HCT116 (cell line): ENCODE results near the gene ARPC5. TPM values are rescaled to one million over a fixed set of nuclear protein-coding genes. Genes with fewer than 3 reads are reported as not detected.
A peak's percentile ranks its signal among the peaks of the same experiment; 100 is the strongest.
"Not testable (repeated sequence)": the region's sequence is repeated elsewhere in the genome, so short reads cannot be mapped to it uniquely, and the experiment has no call there.

ENCODE experiments used
- ATAC-seq: fragments of 200-7000 bp; cut with Tn5 transposase; 2 replicates; pipeline ENCODE4 v1.9.1; 2020; ENCODE audit warnings: mild to moderate bottlenecking, moderate library complexity
- BruUV-seq: library from RNA; stranded (reverse); fragments of 400-500 nt; replicated peaks from 2 replicates; lab custom pipeline; 2021; lab: Mats Ljungman, UMichigan
- CTCF ChIA-PET: fragments of 300-600 bp; sonication (Branson Sonifier 250); formaldehyde crosslinking; loops from one replicate; lab custom pipeline; 2021; ENCODE audit warnings: antibody characterized with exemption; lab: Charles Lee
- POLR2A ChIA-PET: fragments of 300-600, 350-600 bp; sonication (Branson Sonifier 250); formaldehyde crosslinking; loops from one replicate; lab custom pipeline; 2021; ENCODE audit warnings: antibody characterized with exemption; lab: Charles Lee
- RAD21 ChIA-PET, 2 experiments: fragments of 300-600 bp; sonication (Branson Sonifier 250); formaldehyde crosslinking; loops; one replicate each; lab custom pipeline; 2023; ENCODE audit warnings: low total read pairs in 2 of 2; ENCODE audit not compliant: uncharacterized antibody in 2 of 2, unreplicated experiment in 2 of 2, low non-redundant PET in 1 of 2; lab: Charles Lee
- DNase-seq: peaks from one replicate; pipeline ENCODE4 v3.0.0-alpha.2; 2010; ENCODE audit warnings: low read depth, low spot score
- H2AFZ ChIP-seq: fragments of 200-600 bp; shearing (Covaris generic), sonication (generic); 2 replicates; pipeline ENCODE4 v1.6.1; 2017; ENCODE audit warnings: low read depth, mixed run types, mixed read lengths, antibody characterized with exemption, low read length; ENCODE audit not compliant: poor library complexity, severe bottlenecking
- H3K27ac ChIP-seq: 2 replicates; pipeline ENCODE4 v1.5.1; 2012; ENCODE audit warnings: low read depth, low read length
- H3K27me3 ChIP-seq: fragments of 200-600 bp; sonication (generic); 2 replicates; pipeline ENCODE4 v1.6.1; 2016; ENCODE audit warnings: mixed run types, low read length, mixed read lengths; ENCODE audit not compliant: insufficient read depth
- H3K36me3 ChIP-seq, 2 experiments: fragments of 200-500 bp in 1 of 2; fragments of 200-600 bp in 1 of 2; sonication (Bioruptor generic) in 1 of 2; sonication (generic) in 1 of 2; 2 replicates each; pipeline versions ENCODE4 v1.5.1 to v1.6.1; 2014 to 2016; ENCODE audit warnings: low read length in 2 of 2, inconsistent platforms in 1 of 2, mixed read lengths in 1 of 2, mixed run types in 1 of 2; ENCODE audit not compliant: insufficient read depth in 2 of 2, control insufficient read depth in 1 of 2
- H3K4me1 ChIP-seq, 2 experiments: fragments of 200-600 bp in 1 of 2; sonication (generic) in 1 of 2; 2 replicates each; pipeline versions ENCODE4 v1.5.1 to v1.6.1; 2012 to 2017; ENCODE audit warnings: low read length in 2 of 2, inconsistent platforms in 1 of 2, mild to moderate bottlenecking in 1 of 2, mixed read lengths in 1 of 2, mixed run types in 1 of 2, moderate library complexity in 1 of 2; ENCODE audit not compliant: insufficient read depth in 2 of 2, control insufficient read depth in 1 of 2
- H3K4me2 ChIP-seq: fragments of 200-600 bp; sonication (generic); 2 replicates; pipeline ENCODE4 v1.6.1; 2017; ENCODE audit warnings: mixed run types, low read length, mixed read lengths
- H3K4me3 ChIP-seq, 2 experiments: fragments of 200-600 bp in 1 of 2; sonication (generic) in 1 of 2; replicated peaks in 1 of 2; 2 replicates each; pipeline ENCODE4 v1.5.1; 2011 to 2016; ENCODE audit warnings: low read length in 2 of 2, control low read depth in 1 of 2, low read depth in 1 of 2, mild to moderate bottlenecking in 1 of 2, mixed read lengths in 1 of 2, mixed run types in 1 of 2
- H3K79me2 ChIP-seq: fragments of 200-600 bp; sonication (generic); 2 replicates; pipeline ENCODE4 v1.6.1; 2017; ENCODE audit warnings: mild to moderate bottlenecking, mixed run types, low read length, moderate library complexity, mixed read lengths; ENCODE audit not compliant: insufficient read depth
- H3K9ac ChIP-seq: fragments of 200-600 bp; sonication (generic); 2 replicates; pipeline ENCODE4 v1.6.1; 2016; ENCODE audit warnings: low read length, mixed read lengths
- H3K9me2 ChIP-seq: fragments of 200-600 bp; sonication (generic), shearing (Covaris generic); 2 replicates; pipeline ENCODE4 v1.6.1; 2017; ENCODE audit warnings: mixed run types, mild to moderate bottlenecking, moderate library complexity; ENCODE audit not compliant: insufficient read depth
- H3K9me3 ChIP-seq, 2 experiments: fragments of 200-500 bp in 1 of 2; fragments of 200-600 bp in 1 of 2; sonication (Bioruptor generic) in 1 of 2; sonication (generic) in 1 of 2; 2 replicates each; pipeline ENCODE4 v1.6.1; 2014 to 2017; ENCODE audit warnings: low read length in 2 of 2, mixed read lengths in 2 of 2, inconsistent platforms in 1 of 2, low read depth in 1 of 2, mild to moderate bottlenecking in 1 of 2, mixed run types in 1 of 2, moderate library complexity in 1 of 2; ENCODE audit not compliant: control insufficient read depth in 1 of 2, insufficient read depth in 1 of 2
- H4K20me1 ChIP-seq: fragments of 200-600 bp; sonication (generic), shearing (Covaris generic); 2 replicates; pipeline ENCODE4 v1.6.1; 2017; ENCODE audit warnings: mixed run types, mild to moderate bottlenecking, moderate library complexity; ENCODE audit not compliant: insufficient read depth
- JUND ChIP-seq: IDR thresholded peaks from 2 replicates; pipeline ENCODE4 v1.6.1; 2012
- SIN3A ChIP-seq: IDR thresholded peaks from 2 replicates; pipeline ENCODE4 v1.6.1; 2012; ENCODE audit warnings: low read depth
- intact Hi-C: fragments of 100-400 bp; cut with micrococcal nuclease; formaldehyde crosslinking; loops from 2 replicates; pipeline ENCODE4 v1.10.0; 2022
- total RNA-seq: library from RNA; stranded (reverse); gene quantifications from one replicate; pipeline ENCODE4 v1.2.1, GENCODE V29; 2021; ENCODE audit not compliant: unreplicated experiment

Gene ARPC5
- total RNA-seq, 1 experiment from 2014 or later = 71.5 TPM

GRCh38 chr1:183619781-183620180 is 15.8 kb downstream of the ARPC5 start (continued):
- no peak for TF ChIP-seq JUND
- no peak for TF ChIP-seq SIN3A

GRCh38 chr1:183618202-183618601 is 17.4 kb downstream of the ARPC5 start:
- H3K4me3 ChIP-seq, H3K36me3 ChIP-seq, H3K4me2 ChIP-seq, H3K27me3 ChIP-seq, RAD21 ChIA-PET, H3K27ac ChIP-seq, ATAC-seq, BruUV-seq, H3K9me2 ChIP-seq, H3K9ac ChIP-seq, H3K79me2 ChIP-seq, CTCF ChIA-PET, intact Hi-C loops, POLR2A ChIA-PET, H2AFZ ChIP-seq, H3K9me3 ChIP-seq, H3K4me1 ChIP-seq, DNase-seq, H4K20me1 ChIP-seq: not testable (repeated sequence)

GRCh38 chr1:183612975-183613374 is 22.6 kb downstream of the ARPC5 start:
- H3K4me3 ChIP-seq, H4K20me1 ChIP-seq, H3K9me2 ChIP-seq, H2AFZ ChIP-seq, DNase-seq, RAD21 ChIA-PET, H3K9ac ChIP-seq, H3K9me3 ChIP-seq, H3K27ac ChIP-seq, H3K27me3 ChIP-seq, H3K36me3 ChIP-seq, POLR2A ChIA-PET, intact Hi-C loops, ATAC-seq, CTCF ChIA-PET, BruUV-seq, H3K79me2 ChIP-seq: not testable (repeated sequence)
- Histone ChIP-seq H3K4me1 (peaks cover 0 to 12% of the 10 kb centered on the region in 2 experiments; a peak in 2 of 4 replicates), H3K4me2 (0 out of 2 replicates have a peak overlapping the region, but pooled peaks have one; percentile 11)
